Keratinocyte (primary cell): Measurements from ENCODE around the gene FXN. TPM values are rescaled to one million over a fixed set of nuclear protein-coding genes. Genes with fewer than 3 reads are reported as not detected.

ENCODE experiments used
- DNase-seq: peaks from one replicate; pipeline ENCODE4 v3.0.0-alpha.2; 2011; ENCODE audit warnings: low read depth, missing footprints, low spot score
- FAIRE-seq: peaks from 2 replicates; lab custom pipeline; 2011; peaks lifted over from hg19 to GRCh38; lab: Jason Lieb, UNC
- H2AFZ ChIP-seq: 2 replicates; pipeline ENCODE4 v1.6.0; 2012; ENCODE audit warnings: low read length, control low read depth, inconsistent platforms; ENCODE audit not compliant: control insufficient read depth
- H3K27ac ChIP-seq: 2 replicates; pipeline ENCODE4 v1.5.1; 2011; ENCODE audit warnings: low read length; ENCODE audit not compliant: control insufficient read depth, insufficient read depth
- H3K27me3 ChIP-seq: 3 replicates; pipeline ENCODE4 v1.6.0; 2011; ENCODE audit warnings: low read length; ENCODE audit not compliant: control insufficient read depth, insufficient read depth; ENCODE audit errors: extremely low read depth
- H3K36me3 ChIP-seq, 2 experiments: 2 replicates in 1 of 2; 3 replicates in 1 of 2; pipeline ENCODE4 v1.5.1; 2011; ENCODE audit warnings: low read length in 2 of 2, mild to moderate bottlenecking in 1 of 2; ENCODE audit not compliant: control insufficient read depth in 2 of 2, insufficient read depth in 2 of 2; ENCODE audit errors: extremely low read depth in 1 of 2
- H3K4me1 ChIP-seq: 3 replicates; pipeline ENCODE4 v1.5.1; 2011; ENCODE audit warnings: low read length; ENCODE audit not compliant: control insufficient read depth, insufficient read depth; ENCODE audit errors: extremely low read depth
- H3K4me2 ChIP-seq: 3 replicates; pipeline ENCODE4 v1.6.0; 2011; ENCODE audit warnings: low read depth, low read length; ENCODE audit not compliant: control insufficient read depth, insufficient read depth; ENCODE audit errors: extremely low read depth
- H3K4me3 ChIP-seq, 3 experiments: fragments of 200-600 bp in 1 of 3; sonication (generic) in 1 of 3; 2 replicates in 2 of 3; 3 replicates in 1 of 3; pipeline ENCODE4 v1.5.1; 2011 to 2016; ENCODE audit warnings: low read length in 3 of 3, mild to moderate bottlenecking in 3 of 3, control low read depth in 2 of 3, inconsistent platforms in 1 of 3, low read depth in 1 of 3, mixed read lengths in 1 of 3, mixed run types in 1 of 3, moderate library complexity in 1 of 3; ENCODE audit not compliant: control insufficient read depth in 2 of 3, insufficient read depth in 2 of 3; ENCODE audit errors: extremely low read depth in 1 of 3
- H3K79me2 ChIP-seq: 2 replicates; pipeline ENCODE4 v1.6.0; 2012; ENCODE audit warnings: low read length; ENCODE audit not compliant: control insufficient read depth, insufficient read depth
- H3K9ac ChIP-seq: 3 replicates; pipeline ENCODE4 v1.6.0; 2011; ENCODE audit warnings: low read length; ENCODE audit not compliant: control insufficient read depth, insufficient read depth; ENCODE audit errors: extremely low read depth
- H3K9me1 ChIP-seq: 3 replicates; pipeline ENCODE4 v1.6.0; 2011; ENCODE audit warnings: low read length; ENCODE audit not compliant: control insufficient read depth, insufficient read depth; ENCODE audit errors: extremely low read depth
- H3K9me3 ChIP-seq: 2 replicates; pipeline ENCODE4 v1.5.1; 2012; ENCODE audit warnings: low read depth, low read length; ENCODE audit not compliant: control insufficient read depth
- H4K20me1 ChIP-seq: 3 replicates; pipeline ENCODE4 v1.6.0; 2011; ENCODE audit warnings: low read length; ENCODE audit not compliant: control insufficient read depth, insufficient read depth; ENCODE audit errors: extremely low read depth
- CTCF ChIP-seq, 3 experiments: IDR thresholded peaks in 1 of 3; conservative IDR thresholded peaks in 1 of 3; optimal IDR thresholded peaks in 1 of 3; 2 replicates in 2 of 3; 3 replicates in 1 of 3; pipeline versions ENCODE3 to v1.5.1; 2011; ENCODE audit warnings: low read length in 3 of 3, mild to moderate bottlenecking in 3 of 3, moderate library complexity in 2 of 3, control low read depth in 1 of 3, inconsistent platforms in 1 of 3; ENCODE audit not compliant: insufficient read depth in 2 of 3; ENCODE audit errors: extremely low read depth in 1 of 3
- EZH2 ChIP-seq: IDR thresholded peaks from one replicate; pipeline ENCODE4 v1.6.1; 2012; ENCODE audit warnings: inconsistent platforms, mild to moderate bottlenecking, low read length, moderate library complexity
- dilution Hi-C: fragments of 300-500 bp; cut with MboI; formaldehyde crosslinking; loops from one replicate; pipeline ENCODE4 v1.7.0; 2020; ENCODE audit warnings: low sequenced_read_pairs; ENCODE audit not compliant: extremely low pct_ligation_motif_present
- polyA plus RNA-seq, 5 experiments: library from polyadenylated mRNA; depleted of rRNA in 3 of 5; stranded (reverse) in 3 of 5; stranded (forward) in 1 of 5; unstranded in 1 of 5; fragments of >200 nt; gene quantifications; 1 replicate in 1 of 5; 2 replicates in 3 of 5; 3 replicates in 1 of 5; pipeline versions ENCODE4 v1.2.1 to v1.2.3, GENCODE V29; 2011 to 2012; ENCODE audit warnings: missing spikeins in 2 of 5, low read depth in 1 of 5, low replicate concordance in 1 of 5

The FXN gene
- polyA plus RNA-seq, 1 donor (not counting 4 experiments of a cell fraction or from before 2014, with no cell fraction given): 24.3 TPM

- Histone ChIP-seq H3K4me3 (no peak overlapping the region), H3K9me3 (no peaks in the 10 kb centered on the region), H3K9me1 (no peaks in the 10 kb centered on the region), H3K79me2 (no peaks in the 10 kb centered on the region), H3K4me1 (no peaks in the 10 kb centered on the region), H3K27ac (no peak overlapping the region), H4K20me1 (no peaks in the 10 kb centered on the region), H3K27me3 (no peaks in the 10 kb centered on the region), H3K9ac (no peak overlapping the region), H3K4me2 (no peak overlapping the region), H3K36me3 (peaks cover 2 to 7% of the 10 kb centered on the region in 2 experiments), H2AFZ (no peak overlapping the region)
- DNase-seq (no peak), FAIRE-seq (no peak)
- TF ChIP-seq CTCF (optimal IDR thresholded peaks at IDR 0.05 in 1 of 3, IDR thresholded peaks at IDR 0.05 in 1 of 3, conservative IDR thresholded peaks at IDR 0.05 in 1 of 3; ENCODE audit: extremely low read depth in 1 of 3, insufficient read depth in 2 of 3, low read length in 3 of 3) (no peak), EZH2 (no peak)
- dilution Hi-C loops: no loop called here
Measured at GRCh38 chr9:69054989-69055388, 19.4 kb downstream of the FXN start.

GRCh38 chr9:69056191-69056815 lies 20.8 kb downstream of the FXN start:
- Histone ChIP-seq H3K4me1 (no peaks in the 10 kb centered on the region), H3K79me2 (no peaks in the 10 kb centered on the region), H3K9me1 (no peaks in the 10 kb centered on the region), H4K20me1 (no peaks in the 10 kb centered on the region), H2AFZ (no peak overlapping the region), H3K36me3 (peaks cover 2 to 7% of the 10 kb centered on the region in 2 experiments), H3K9ac (no peak overlapping the region), H3K4me3 (no peak overlapping the region), H3K27ac (no peak overlapping the region), H3K27me3 (no peaks in the 10 kb centered on the region), H3K4me2 (no peak overlapping the region), H3K9me3 (no peaks in the 10 kb centered on the region)
- DNase-seq (no peak), FAIRE-seq (no peak)
- dilution Hi-C loops: no loop called here
- no peak for TF ChIP-seq EZH2
- TF ChIP-seq CTCF (optimal IDR thresholded peaks at IDR 0.05 in 1 of 3, IDR thresholded peaks at IDR 0.05 in 1 of 3, conservative IDR thresholded peaks at IDR 0.05 in 1 of 3; ENCODE audit: extremely low read depth in 1 of 3, insufficient read depth in 2 of 3, low read length in 3 of 3): no peak
